Measurements from ENCODE around the gene LOXL4. TPM values are rescaled to one million over a fixed set of nuclear protein-coding genes. Genes with fewer than 3 reads are reported as not detected.

Gene LOXL4
- polyA plus RNA-seq, 3 donors = 3.3 to 4.3 (median 4.0) TPM

DNA sequence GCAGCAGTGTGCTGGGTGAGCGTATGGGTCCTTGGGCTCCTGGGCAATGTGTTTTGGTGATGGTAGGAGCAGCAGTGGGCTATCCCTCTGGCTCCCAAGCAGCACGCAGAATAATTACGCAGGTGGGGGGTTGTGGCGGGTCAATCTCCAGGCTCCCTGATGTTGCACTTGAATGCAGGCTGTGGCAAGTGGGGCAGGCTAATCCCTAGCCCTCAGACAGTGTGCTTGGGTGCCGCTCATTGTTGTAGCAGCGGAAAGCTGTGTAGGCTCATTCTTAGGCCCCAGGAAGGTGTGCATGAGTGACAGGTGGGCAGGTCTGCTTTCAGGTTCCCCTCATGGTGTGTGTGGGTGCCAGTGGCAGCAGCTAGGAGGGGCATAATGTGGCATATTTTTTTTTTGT is 44.1 kb downstream of the LOXL4 start:
- no peak for DNase-seq (ENCODE audit: extremely low read depth in 1 of 11, low read depth in 9 of 11, low spot score in 4 of 11)

- no peak for DNase-seq (ENCODE audit: extremely low read depth in 1 of 11, low read depth in 9 of 11, low spot score in 4 of 11)
These were observed 50.2 kb downstream of the LOXL4 start for GRCh38 chr10:98217801-98218200.

GRCh38 chr10:98215373-98215772 is 52.6 kb downstream of the LOXL4 start:
- no peak for DNase-seq (ENCODE audit: extremely low read depth in 1 of 11, low read depth in 9 of 11, low spot score in 4 of 11)

DNA sequence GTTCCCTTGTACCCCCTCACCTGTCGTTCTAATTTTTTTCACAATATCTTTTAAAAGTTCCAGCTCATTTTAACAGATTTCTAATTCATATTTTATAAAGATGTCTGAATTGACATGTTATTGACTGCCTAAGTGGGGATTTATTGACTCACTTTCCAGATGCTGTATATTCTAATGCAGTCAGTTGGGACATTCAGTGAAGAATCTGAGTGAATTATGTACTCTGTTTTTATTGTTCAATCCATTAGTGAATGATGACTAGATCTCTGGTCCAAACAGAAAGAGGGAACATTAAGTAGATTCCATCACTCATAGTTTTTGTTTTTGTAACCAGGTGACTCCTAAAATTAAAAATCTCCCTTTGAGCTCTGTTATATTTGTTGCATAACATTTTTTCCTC is 54.3 kb downstream of the LOXL4 start:
- no peak for DNase-seq (ENCODE audit: extremely low read depth in 1 of 11, low read depth in 9 of 11, low spot score in 4 of 11)

GRCh38 chr10:98212196-98212595 is 55.8 kb downstream of the LOXL4 start:
- no peak for DNase-seq (ENCODE audit: extremely low read depth in 1 of 11, low read depth in 9 of 11, low spot score in 4 of 11)

DNA sequence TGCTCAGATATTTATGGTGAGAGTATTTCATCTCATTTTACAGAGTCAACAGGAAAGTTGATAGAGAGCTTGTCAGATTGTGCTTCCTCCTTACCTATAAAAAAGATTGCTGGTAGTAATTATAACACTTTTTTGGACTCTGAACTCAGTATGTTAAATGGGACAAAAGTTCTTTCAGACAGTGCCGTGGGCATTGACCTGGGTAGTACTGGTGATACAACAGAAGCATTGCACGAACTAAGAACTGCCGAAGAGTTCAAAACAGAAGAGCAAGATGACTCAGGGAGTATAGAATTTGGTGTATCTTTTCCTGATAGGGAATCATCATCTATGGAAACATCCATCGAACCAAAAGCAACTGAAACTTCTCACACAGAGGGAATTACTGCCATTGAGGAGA is 58.6 kb downstream of the LOXL4 start:
- DNase-seq (ENCODE audit: extremely low read depth in 1 of 11, low read depth in 9 of 11, low spot score in 4 of 11) = no peak

DNA sequence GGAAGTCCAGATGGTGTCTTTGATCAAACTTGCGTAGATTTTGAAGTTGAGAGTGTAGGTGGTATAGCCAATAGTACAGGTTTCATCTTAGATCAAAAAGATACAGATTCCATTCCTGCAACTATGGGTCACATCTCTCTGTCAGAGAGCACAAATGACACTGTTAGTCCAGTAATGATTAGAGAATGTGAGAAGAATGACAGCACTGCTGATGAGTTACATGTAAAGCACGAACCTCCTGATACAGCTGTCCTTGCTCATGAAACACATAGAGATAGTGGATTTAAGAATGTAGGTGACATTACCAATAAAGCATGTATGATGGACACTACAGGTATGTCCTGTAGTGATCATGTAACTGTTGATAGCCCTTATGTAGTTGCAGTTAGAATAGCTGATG is 59.1 kb downstream of the LOXL4 start:
- no peak for DNase-seq (ENCODE audit: extremely low read depth in 1 of 11, low read depth in 9 of 11, low spot score in 4 of 11)

DNA sequence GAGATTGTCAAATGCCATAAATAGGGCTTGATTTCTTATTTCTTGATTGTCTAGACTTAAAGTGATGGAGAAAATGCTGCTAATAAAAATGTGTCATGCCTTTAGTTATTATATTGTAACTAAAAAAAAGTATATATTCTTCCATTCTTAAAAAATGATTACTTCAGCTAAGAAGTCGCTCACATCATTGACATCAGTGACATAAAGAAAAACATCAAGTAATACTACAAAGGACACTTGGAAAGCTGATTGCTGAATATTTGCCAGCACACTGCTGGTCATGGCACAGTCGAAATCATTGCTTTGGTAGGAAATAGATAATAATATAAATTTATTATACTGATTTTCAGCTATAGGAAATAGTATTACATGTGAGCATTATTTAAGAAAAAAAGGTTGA is 62.6 kb downstream of the LOXL4 start:
- DNase-seq (ENCODE audit: extremely low read depth in 1 of 11, low read depth in 9 of 11, low spot score in 4 of 11) = no peak

DNA sequence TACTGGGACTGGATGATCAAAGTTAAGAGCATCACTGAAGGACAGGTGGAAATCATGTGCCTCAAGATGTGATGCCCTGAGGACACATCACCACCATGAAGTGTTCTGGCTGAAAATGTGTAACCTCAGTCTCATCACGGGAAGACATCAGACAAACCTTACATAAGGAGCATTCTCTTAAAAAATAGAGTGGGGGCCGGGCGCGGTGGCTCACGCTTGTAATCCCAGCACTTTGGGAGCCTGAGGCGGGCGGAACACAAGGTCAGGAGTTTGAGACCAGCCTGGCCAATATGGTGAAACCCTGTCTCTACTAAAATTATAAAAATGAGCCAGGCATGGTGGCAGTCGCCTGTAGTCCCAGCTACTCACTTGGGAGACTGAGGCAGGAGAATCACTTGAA is 65.6 kb downstream of the LOXL4 start:
- no peak for DNase-seq (ENCODE audit: extremely low read depth in 1 of 11, low read depth in 9 of 11, low spot score in 4 of 11)

GRCh38 chr10:98201760-98202159 is 66.2 kb downstream of the LOXL4 start:
- DNase-seq (ENCODE audit: extremely low read depth in 1 of 11, low read depth in 9 of 11, low spot score in 4 of 11) = no peak

Other genes with a start within 250 kb of the LOXL4 start
- 10 to 100 TPM; 15.1 to 31.6 (median 22.0) TPM for gene CRTAC1, start 237.6 kb downstream of the LOXL4 start, polyA plus RNA-seq (ENCODE audit: insufficient read length in 3 of 3)
- 10 to 100 TPM; 20.2 to 20.6 (median 20.4) TPM for gene R3HCC1L, start 133.5 kb downstream of the LOXL4 start, polyA plus RNA-seq (ENCODE audit: insufficient read length in 3 of 3)
- gene PYROXD2, start 147.0 kb upstream of the LOXL4 start, polyA plus RNA-seq (ENCODE audit: insufficient read length in 3 of 3) = 10 to 100 TPM; 24.4 to 33.0 (median 25.6) TPM
- 10 to 100 TPM; 35.6 to 44.4 (median 36.5) TPM for gene HPS1, start 178.7 kb upstream of the LOXL4 start, polyA plus RNA-seq (ENCODE audit: insufficient read length in 3 of 3)

Data from renal cortex interstitium (tissue), 11 donors.